NCI-H146 (cell line): ENCODE measurements around the gene TTLL8.
"Not testable (repeated sequence)": the region's sequence is repeated elsewhere in the genome, so short reads cannot be mapped to it uniquely, and the experiment has no call there.

Experiments used
- DNase-seq: peaks from one replicate; lab custom pipeline; 2025; lab: John Stamatoyannopoulos, UW

TTLL8 gene

GRCh38 chr22:49983148-49984042 lies 74.7 kb downstream of the TTLL8 start:
- peak; percentile 57 for DNase-seq

GRCh38 chr22:49981799-49982198 lies 76.3 kb downstream of the TTLL8 start:
- DNase-seq, result not testable (repeated sequence)

GRCh38 chr22:49979587-49980264 lies 78.4 kb downstream of the TTLL8 start:
- peak; percentile 29 for DNase-seq

- DNase-seq, result no peak
Observed at GRCh38 chr22:49977578-49977977, 80.5 kb downstream of the TTLL8 start.

- DNase-seq, result no peak
Observed at GRCh38 chr22:49976439-49977175, 81.5 kb downstream of the TTLL8 start.

- no peak for DNase-seq
Observed at GRCh38 chr22:49975543-49976389, 82.3 kb downstream of the TTLL8 start.

GRCh38 chr22:49973018-49973961 lies 84.8 kb downstream of the TTLL8 start:
- no peak for DNase-seq

- DNase-seq, result no peak
Observed at GRCh38 chr22:49972163-49973017, 85.7 kb downstream of the TTLL8 start.

- DNase-seq, result no peak
Observed at GRCh38 chr22:49971232-49972162, 86.6 kb downstream of the TTLL8 start.

GRCh38 chr22:49970528-49971231 lies 87.4 kb downstream of the TTLL8 start:
- no peak for DNase-seq

- no peak for DNase-seq
Observed at GRCh38 chr22:49969751-49970527, 88.2 kb downstream of the TTLL8 start.

- no peak for DNase-seq
Observed at GRCh38 chr22:49968831-49969661, 89.1 kb downstream of the TTLL8 start.
